ENCODE results near the gene AP2A2.
"Not testable (repeated sequence)": the region's sequence is repeated elsewhere in the genome, so short reads cannot be mapped to it uniquely, and the experiment has no call there.

The AP2A2 gene

DNA sequence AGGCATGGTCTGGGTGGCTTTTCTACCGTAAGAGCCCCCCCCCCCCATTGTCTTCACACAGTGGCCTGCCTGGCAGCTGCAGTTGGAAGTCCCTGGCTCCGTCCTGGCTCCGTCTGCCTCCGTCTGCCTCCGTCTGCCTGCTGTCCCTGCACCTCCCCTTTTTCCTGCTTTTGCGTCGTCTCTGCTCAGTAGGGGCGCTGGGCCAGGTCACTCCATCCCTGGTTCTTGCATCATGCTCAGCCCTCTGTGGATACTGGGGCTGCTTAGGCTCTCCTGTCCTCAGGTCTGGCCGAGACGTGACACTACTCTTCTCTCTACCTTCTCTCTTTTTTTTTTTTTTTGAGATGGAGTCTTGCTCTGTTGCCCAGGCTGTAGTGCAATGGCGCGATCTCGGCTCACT, 27.8 kb downstream of the AP2A2 start:
- no peak for DNase-seq (ENCODE audit: low read depth in 2 of 3, low spot score in 1 of 3)

DNA sequence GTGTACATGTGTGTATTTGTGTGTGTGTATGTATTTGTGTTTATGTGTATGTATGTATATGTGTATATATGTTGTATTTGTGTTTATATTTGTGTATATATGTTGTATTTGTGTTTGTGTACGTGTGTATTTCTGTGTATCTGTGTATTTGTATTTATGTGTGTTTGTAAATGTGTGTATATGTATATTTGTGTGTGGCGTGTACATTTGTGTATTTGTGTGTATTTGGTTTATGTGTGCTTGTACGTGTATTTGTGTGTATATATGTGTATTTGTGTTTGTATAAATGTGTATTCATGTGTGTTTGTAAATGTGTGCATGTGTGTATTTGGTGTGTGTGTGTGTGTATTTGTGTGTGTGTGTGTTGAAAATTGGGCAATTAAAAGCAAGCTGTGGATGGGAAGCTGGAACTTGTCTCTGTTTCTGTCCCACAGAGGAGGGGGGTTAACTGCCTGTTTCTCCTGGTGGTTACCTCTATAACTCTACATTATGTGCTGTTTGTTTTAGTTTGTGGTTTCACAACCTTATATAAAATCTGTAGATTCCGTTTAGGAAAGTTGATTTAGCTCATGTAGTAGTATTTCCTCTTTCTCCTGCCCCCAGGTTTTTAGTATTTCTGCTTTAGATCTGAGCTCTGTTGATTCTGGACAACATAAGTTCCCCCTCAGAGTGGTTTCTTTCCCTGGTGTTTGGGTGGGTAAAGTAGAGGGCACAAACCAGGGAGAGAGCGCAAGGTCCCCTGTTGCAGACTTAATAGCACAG, 28.9 kb downstream of the AP2A2 start:
- no peak for DNase-seq (ENCODE audit: low read depth in 2 of 3, low spot score in 1 of 3)

DNA sequence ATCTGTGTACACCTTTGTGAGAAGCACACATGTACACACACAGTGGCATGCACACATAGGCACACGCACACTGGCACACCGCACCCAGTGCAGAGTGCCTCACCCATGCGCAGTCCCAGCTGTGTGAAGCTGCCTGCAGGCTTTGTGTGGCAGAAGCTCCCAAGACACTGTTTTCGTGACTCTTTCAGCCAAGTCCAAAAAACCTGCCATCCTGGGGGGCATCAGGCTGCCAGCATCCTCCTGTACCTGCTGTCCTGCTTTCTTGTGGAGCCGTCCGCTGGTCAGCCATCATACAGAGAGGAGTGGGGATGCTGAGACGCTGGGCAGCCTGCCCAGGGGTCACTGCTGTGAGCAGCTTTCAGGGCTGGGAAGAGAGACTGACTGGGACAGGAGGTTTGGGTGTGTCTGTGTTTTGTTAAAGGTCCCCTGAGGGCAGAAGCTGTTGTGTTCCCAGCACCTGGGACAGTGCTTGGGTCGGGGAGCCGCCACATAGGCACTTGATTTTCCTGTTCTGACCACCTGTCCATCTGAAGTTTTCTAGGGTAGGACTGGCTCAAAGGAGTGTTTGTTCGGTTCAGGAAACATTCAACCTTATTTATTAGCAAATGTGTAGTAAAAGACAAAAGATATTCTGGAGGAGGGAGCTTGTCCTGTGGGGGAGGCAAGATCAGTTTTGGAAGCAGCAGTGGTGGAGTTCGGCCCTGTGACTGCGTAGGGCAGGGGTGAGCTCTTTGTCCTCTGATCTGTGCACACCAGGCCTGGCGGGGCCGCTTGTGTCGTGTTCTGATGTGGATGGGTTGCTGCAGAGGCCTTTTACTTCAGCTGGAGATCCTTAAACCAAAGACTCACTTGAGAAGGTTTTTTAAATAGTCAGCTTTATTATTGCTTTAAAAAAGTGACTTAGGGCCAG, 29.7 kb downstream of the AP2A2 start:
- no peak for DNase-seq (ENCODE audit: low read depth in 2 of 3, low spot score in 1 of 3)

DNA sequence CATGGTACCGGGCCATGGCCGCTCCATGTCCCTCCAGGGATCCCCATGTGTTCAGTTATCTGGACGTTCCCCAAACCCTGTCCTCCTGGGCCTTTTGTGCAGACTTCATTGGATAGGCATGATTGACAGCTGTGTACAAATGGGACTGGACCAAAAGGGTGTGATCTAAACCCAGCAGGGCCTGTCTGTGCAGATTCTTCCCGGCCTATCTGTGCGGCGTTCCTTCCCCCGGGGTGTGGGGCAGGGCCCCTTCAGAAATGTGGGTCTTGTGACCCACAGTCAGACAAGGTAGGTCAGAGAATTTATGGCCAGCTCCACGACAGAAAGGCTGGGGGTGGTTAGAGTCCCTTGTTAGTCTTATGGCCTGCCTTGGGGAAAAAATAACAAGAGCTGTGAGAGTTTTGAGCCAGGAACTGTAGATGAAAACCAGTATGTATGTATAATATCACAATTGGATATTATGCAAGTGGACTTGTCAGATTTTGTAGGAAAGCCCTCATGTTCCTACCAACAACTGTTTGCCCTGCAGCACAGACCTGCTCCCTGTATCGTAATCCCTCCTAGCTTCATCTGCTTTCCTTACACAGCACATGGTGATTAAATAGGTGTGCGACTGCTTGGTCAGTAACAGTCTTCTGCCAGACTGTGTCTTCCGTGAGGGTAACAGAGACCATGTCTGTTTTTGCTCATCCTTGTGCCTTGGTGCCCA, 31.7 kb downstream of the AP2A2 start:
- DNase-seq (ENCODE audit: low read depth in 2 of 3, low spot score in 1 of 3): no peak

DNA sequence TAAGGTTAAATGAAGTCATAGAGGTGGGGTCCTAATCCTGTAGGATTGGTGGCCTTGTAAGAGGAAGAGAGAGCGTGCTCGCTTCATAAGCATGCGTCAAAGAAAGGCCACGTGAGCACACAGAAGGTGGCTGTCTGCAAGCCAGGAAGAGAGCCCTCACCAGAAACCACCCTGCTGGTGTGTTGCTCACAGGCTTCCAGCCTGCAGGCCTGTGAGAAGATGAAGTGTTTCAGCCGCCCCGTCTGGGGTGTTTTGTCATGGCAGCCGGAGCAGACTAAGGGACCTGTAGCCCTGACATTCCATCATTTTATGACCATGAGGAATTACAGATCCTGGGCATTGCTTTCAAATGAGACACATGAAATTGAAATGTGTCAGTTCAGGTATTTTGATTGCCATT, 32.4 kb downstream of the AP2A2 start:
- DNase-seq (ENCODE audit: low read depth in 2 of 3, low spot score in 1 of 3): no peak

DNA sequence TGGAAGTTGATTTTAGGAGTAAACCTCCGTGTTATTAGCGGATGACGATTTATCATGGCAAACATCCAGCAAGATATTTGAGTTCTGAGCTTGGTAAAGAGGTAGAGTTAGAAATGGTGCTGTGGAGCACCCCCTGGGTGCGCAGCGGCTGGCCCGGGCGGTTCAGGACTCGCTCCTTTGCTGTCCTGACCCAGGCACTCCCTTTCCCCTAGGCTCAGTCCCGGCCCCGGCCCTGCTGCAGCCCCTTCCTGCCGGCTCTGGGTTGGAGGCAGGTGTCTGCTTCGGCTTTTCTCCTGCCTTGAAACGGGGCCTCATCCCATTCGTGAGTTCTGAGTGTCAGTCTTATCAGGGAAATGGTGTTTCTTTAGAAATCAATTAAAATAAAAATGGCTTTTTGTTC, 33.4 kb downstream of the AP2A2 start:
- no peak for DNase-seq (ENCODE audit: low read depth in 2 of 3, low spot score in 1 of 3)

DNA sequence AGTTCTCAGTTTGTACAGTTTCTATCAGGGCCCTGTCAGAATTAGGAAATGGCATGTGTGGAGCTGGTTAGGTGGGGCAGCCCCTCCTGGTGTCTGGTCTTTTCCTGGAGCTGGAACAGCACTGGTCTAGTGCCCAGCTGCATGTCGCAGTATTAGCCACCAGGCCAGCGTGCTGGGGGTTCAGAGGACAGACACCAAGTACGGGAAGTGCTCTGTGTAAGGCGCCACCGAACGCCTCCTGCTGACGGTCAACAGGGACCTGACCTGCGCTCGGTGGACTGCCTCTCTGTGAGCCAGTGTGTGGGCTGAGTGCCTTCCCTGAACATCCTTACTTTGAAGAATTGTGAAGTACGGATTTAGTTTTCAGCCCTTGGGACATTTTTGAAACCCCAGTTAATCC, 33.9 kb downstream of the AP2A2 start:
- DNase-seq (ENCODE audit: low read depth in 2 of 3, low spot score in 1 of 3): no peak

DNA sequence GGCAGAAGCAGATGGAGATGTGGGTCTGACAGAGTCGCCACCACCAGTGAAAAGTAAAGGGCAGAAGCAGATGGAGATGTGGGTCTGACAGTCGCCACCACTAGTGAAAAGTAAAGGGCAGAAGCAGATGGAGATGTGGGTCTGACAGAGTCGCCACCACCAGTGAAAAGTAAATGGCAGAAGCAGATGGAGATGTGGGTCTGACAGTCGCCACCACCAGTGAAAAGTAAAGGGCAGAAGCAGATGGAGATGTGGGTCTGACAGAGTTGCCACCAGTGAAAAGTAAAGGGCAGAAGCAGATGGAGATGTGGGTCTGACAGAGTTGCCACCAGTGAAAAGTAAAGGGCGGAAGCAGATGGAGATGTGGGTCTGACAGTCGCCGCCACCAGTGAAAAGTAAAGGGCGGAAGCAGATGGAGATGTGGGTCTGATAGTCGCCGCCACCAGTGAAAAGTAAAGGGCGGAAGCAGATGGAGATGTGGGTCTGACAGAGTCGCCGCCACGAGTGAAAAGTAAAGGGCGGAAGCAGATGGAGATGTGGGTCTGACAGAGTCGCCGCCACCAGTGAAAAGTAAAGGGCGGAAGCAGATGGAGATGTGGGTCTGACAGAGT, 35.7 kb downstream of the AP2A2 start:
- DNase-seq (ENCODE audit: low read depth in 2 of 3, low spot score in 1 of 3): not testable (repeated sequence)

DNA sequence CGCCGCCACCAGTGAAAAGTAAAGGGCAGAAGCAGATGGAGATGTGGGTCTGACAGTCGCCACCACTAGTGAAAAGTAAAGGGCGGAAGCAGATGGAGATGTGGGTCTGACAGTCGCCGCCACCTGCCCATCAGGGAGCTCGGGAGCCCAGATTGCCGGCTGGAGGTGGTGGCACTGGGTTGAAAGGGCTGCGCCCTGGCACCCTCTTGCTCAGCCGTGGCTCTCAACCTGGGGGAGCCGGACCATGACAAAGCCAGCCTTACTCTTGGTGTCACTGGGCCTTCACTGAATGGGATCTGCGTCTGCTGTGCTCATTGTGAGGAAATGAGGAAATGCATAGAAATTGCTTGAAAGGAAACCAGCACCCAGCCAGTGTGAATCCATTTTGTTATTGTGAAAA, 36.3 kb downstream of the AP2A2 start:
- no peak for DNase-seq (ENCODE audit: low read depth in 2 of 3, low spot score in 1 of 3)

DNA sequence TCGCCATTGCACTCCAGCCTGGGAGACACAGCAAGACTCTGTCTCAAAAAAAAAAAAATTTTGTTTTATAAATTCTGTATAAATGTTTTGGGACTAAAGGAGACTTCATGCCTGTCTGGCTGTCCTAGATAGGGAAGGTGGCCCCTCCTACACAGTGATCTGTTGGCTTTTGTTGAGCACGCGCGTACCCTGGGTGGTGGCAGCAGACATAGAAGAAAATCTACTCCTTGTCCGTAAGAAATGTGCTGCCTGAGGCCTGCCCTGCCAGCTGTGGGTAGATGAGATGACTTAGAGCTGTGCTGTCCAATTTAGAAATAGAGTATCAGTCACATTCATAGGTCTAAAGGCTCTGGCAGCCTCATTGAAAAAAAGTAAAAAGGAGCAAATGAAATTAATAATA, 37.0 kb downstream of the AP2A2 start:
- no peak for DNase-seq (ENCODE audit: low read depth in 2 of 3, low spot score in 1 of 3)

DNA sequence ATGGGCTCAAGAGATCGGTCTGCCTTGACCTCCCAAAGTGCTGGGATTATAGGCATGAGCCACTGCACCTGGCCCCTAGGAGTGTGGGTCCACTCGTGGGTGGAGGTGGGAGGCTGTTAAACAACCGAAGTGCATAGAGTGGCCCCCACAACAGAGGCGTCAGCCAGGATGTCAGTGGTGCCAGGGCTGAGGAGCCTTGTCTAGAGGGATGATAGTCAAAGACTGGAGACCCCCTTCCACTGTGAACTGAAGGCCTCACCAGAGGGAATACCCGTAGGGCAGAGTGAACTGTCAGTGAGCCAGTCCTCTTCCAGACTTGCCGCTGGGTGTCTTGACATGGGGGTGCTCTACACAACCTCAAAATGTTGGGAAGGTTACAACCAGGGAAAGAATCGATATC, 38.2 kb downstream of the AP2A2 start:
- DNase-seq (ENCODE audit: low read depth in 2 of 3, low spot score in 1 of 3): no peak

DNA sequence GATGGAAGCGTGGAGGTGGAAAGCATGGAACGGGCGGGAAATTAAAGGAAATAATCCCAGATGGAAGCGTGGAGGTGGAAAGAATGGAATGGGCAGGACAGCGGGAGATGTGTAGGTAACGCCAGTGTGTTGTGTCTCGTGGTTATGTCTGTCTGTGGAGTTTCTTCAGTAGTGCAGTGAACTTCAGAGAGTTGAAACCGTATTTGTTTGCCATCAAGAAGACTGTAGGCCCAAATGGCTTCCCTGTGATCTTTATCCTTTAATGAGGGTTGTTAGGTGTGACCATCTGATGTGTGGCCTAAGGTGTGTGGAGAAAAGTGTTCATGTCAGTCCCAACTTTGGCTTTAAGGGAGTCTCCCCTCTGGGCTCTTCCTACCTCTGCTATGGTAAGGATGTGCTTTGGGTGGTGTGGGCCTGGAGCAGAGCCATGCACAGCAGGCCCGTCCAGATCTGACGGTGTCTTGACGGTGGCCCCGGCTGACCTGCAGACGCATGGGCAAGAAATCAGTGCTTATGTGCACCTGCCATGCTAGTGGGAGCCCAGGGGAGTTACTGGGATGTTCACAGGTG, 39.6 kb downstream of the AP2A2 start:
- no peak for DNase-seq (ENCODE audit: low read depth in 2 of 3, low spot score in 1 of 3)

DNA sequence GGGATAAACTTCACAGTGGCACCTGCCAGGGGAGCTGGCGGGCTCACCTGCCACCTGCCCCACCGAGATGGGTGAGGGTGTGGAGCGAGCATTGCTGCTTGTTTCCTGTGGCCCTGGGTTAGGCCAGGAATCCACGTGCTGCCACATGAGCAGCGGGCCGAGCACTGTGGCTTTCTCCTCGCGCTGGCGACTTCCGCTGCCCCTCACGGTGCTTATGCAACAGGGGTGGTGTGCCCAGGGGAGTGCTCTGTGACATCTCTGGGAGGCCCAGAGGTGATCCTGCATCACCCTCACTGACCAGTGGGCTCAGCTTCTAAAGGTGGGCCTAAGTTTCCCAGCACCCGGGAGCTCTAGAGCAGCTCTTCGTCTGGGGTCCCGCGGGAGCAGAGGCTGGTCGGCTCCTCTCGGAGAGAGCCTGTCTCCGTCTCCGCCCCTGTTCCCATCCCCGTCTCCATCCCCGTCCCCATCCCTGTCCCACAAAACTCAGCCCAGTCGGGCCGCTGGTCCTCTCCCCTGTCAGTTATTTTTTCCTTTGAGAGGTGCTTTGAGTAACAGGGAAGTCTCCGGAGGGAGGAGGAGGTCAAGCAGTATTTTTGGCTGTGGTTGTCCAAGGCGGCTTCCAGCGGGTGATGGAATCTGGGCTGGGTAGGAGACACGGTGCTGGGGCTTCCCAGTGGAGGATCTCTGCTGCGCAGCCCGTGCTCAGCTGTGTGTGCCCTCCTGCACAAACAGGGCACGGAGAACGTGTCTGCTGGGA, 42.5 kb downstream of the AP2A2 start:
- DNase-seq (ENCODE audit: low read depth in 2 of 3, low spot score in 1 of 3): no peak

DNA sequence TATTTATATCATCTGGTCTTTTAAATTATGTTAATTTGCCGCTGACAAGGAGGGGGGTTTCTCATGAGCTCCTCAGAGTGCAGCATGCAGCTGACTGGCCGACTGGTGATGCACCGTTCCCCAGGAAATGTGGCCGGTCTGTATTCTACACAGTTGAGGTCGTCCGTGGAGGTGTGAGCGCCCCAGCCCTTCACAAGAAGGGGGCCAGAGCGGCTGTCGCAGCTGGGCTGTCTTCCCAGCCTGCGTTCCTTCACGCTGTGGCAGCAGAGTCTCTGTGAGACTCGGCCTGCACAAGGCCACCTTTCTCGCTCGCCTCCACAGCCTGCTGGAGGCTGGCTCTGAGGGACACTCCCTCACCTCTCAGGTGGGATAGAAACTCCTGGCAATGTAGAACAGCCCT, 43.2 kb downstream of the AP2A2 start:
- DNase-seq (ENCODE audit: low read depth in 2 of 3, low spot score in 1 of 3): no peak

DNA sequence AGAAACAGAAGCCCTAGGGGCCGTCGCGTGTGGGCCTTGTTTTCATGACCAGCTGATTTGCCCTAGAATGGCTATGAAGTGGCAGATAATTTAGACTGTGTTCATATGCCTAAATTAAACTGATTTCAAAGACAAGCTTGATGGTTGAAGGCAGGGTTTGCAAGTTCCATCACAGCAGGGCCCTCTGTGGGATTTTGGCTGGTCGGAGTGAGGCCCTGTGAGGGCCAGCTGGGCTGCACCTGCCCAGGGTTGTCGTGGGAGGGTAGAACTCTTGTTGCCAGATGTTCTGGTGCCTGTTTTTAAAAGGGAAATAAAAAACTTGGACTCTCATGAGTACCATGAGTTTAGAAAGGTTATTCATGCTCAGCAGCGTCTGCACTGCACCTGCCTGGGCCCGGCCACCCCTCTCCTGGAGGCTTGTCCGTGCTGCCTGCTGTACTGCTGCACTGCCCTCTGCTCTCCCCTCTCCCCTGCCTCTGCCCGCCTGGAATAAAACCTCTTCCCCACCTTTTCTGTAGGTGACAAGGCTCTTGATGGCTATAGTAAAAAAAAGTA, 44.1 kb downstream of the AP2A2 start:
- DNase-seq (ENCODE audit: low read depth in 2 of 3, low spot score in 1 of 3): no peak

DNA sequence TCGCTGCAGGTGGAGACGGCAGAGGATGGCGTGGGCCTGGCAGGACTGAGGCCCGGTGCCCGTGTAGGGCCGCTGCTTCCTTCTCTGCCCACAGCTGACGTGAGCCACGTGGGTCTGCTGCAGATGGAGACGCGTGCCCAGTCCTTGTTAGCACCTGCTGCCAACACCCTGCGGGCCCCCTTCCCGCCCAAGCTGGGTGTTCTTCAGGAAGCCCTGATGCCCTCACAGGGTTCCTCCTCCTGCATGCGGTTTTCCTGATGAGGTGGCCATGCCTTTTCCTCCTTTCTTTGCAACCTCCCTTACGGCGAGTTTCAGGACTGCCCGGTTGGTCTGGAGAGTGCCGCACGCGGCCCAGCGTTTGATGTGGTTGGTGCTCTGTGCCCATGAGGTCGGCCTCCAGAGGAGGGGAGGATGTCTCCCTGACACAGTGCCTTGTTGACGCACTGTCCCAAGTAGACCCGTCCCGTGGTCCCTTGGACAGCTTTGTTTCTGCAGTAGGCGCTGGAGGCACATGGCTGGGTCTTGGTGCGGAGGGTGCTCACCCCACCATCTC, 44.7 kb downstream of the AP2A2 start:
- DNase-seq (ENCODE audit: low read depth in 2 of 3, low spot score in 1 of 3): no peak

DNA sequence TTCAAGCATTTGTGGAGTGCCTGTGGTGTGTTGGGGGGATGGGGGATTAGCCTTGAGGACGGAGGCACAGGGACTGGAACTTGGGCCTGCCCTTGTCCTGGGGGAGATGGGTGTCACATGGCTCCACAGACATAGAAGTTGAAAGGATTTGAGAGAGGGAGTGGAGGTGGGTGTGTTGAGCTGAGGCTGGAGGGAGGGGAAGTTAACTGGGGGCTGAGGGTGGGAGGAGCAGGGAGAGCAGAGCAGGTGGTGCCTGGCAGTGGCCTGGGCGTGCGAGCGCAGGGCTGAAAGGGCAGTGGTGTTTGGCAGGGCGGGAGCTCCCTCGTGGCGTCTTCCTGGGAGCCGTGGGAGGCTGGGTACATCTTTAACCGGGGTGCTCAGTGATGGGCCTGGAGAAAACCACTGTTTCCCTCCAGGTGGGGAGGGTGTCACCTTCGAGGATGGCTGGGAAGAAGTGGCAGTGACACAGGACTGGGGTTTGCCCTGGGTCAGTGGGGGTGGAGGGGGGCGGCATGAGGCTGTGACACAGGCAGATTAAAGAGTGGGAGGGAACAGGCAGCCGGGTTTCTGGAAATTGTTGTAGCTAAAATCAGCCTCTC, 45.5 kb downstream of the AP2A2 start:
- DNase-seq (ENCODE audit: low read depth in 2 of 3, low spot score in 1 of 3): no peak

DNA sequence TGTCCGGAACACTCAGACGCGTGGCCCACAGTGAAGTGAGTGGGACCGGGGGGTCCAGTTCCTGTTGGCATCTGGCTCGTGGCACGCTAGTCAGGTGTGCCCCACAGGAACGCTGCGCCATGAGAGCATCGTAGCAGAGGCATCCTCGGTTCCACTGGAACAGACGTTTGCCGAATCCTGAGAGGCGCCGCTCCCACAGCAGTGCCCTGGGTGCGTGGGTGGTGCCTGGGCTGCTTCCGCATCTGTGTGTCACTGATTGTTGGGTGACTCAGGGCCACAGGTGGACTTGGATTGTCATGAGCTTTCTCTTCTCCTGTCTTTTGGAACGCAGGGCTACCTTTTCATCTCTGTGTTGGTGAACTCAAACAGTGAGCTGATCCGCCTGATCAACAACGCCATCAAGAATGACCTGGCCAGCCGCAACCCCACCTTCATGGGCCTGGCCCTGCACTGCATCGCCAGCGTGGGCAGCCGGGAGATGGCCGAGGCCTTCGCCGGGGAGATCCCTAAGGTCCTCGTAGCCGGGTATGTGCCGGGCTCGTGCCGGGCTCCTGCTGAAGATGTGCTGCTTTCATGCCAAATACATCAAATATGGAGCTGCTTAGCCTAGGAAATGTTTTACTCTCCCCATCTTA, 46.2 kb downstream of the AP2A2 start:
- no peak for DNase-seq (ENCODE audit: low read depth in 2 of 3, low spot score in 1 of 3)
